ENCODE results near the gene ZSCAN16. TPM values are rescaled to one million over a fixed set of nuclear protein-coding genes. Genes with fewer than 3 reads are reported as not detected.

Gene ZSCAN16
- total and polyA plus RNA-seq, 9 of the 15 experiments (the other 6 are each of a cell fraction or from before 2014, with no cell fraction given): 0.08 TPM; not detected in 8

GRCh38 chr6:28080631-28081485 is 43.6 kb upstream of the ZSCAN16 start (continued):
- TF ChIP-seq, protein P1, sequence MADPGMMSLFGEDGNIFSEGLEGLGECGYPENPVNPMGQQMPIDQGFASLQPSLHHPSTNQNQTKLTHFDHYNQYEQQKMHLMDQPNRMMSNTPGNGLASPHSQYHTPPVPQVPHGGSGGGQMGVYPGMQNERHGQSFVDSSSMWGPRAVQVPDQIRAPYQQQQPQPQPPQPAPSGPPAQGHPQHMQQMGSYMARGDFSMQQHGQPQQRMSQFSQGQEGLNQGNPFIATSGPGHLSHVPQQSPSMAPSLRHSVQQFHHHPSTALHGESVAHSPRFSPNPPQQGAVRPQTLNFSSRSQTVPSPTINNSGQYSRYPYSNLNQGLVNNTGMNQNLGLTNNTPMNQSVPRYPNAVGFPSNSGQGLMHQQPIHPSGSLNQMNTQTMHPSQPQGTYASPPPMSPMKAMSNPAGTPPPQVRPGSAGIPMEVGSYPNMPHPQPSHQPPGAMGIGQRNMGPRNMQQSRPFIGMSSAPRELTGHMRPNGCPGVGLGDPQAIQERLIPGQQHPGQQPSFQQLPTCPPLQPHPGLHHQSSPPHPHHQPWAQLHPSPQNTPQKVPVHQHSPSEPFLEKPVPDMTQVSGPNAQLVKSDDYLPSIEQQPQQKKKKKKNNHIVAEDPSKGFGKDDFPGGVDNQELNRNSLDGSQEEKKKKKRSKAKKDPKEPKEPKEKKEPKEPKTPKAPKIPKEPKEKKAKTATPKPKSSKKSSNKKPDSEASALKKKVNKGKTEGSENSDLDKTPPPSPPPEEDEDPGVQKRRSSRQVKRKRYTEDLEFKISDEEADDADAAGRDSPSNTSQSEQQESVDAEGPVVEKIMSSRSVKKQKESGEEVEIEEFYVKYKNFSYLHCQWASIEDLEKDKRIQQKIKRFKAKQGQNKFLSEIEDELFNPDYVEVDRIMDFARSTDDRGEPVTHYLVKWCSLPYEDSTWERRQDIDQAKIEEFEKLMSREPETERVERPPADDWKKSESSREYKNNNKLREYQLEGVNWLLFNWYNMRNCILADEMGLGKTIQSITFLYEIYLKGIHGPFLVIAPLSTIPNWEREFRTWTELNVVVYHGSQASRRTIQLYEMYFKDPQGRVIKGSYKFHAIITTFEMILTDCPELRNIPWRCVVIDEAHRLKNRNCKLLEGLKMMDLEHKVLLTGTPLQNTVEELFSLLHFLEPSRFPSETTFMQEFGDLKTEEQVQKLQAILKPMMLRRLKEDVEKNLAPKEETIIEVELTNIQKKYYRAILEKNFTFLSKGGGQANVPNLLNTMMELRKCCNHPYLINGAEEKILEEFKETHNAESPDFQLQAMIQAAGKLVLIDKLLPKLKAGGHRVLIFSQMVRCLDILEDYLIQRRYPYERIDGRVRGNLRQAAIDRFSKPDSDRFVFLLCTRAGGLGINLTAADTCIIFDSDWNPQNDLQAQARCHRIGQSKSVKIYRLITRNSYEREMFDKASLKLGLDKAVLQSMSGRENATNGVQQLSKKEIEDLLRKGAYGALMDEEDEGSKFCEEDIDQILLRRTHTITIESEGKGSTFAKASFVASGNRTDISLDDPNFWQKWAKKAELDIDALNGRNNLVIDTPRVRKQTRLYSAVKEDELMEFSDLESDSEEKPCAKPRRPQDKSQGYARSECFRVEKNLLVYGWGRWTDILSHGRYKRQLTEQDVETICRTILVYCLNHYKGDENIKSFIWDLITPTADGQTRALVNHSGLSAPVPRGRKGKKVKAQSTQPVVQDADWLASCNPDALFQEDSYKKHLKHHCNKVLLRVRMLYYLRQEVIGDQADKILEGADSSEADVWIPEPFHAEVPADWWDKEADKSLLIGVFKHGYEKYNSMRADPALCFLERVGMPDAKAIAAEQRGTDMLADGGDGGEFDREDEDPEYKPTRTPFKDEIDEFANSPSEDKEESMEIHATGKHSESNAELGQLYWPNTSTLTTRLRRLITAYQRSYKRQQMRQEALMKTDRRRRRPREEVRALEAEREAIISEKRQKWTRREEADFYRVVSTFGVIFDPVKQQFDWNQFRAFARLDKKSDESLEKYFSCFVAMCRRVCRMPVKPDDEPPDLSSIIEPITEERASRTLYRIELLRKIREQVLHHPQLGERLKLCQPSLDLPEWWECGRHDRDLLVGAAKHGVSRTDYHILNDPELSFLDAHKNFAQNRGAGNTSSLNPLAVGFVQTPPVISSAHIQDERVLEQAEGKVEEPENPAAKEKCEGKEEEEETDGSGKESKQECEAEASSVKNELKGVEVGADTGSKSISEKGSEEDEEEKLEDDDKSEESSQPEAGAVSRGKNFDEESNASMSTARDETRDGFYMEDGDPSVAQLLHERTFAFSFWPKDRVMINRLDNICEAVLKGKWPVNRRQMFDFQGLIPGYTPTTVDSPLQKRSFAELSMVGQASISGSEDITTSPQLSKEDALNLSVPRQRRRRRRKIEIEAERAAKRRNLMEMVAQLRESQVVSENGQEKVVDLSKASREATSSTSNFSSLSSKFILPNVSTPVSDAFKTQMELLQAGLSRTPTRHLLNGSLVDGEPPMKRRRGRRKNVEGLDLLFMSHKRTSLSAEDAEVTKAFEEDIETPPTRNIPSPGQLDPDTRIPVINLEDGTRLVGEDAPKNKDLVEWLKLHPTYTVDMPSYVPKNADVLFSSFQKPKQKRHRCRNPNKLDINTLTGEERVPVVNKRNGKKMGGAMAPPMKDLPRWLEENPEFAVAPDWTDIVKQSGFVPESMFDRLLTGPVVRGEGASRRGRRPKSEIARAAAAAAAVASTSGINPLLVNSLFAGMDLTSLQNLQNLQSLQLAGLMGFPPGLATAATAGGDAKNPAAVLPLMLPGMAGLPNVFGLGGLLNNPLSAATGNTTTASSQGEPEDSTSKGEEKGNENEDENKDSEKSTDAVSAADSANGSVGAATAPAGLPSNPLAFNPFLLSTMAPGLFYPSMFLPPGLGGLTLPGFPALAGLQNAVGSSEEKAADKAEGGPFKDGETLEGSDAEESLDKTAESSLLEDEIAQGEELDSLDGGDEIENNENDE (IDR thresholded peaks at IDR 0.05; ENCODE audit: low read depth, low read length): no peak
- TF ChIP-seq POLR3A (IDR thresholded peaks at IDR 0.05; ENCODE audit: borderline replicate concordance, extremely low read depth, insufficient read depth, insufficient read length): no peak
- peak in 1 of 2 experiments; percentile 74; a peak in 2 of 3 replicates for TF ChIP-seq CBX3 (IDR thresholded peaks at IDR 0.05; ENCODE audit: borderline replicate concordance in 1 of 2, low read length in 2 of 2)
- TF ChIP-seq ZNF449 (CRISPR knock-in tag; IDR thresholded peaks at IDR 0.05): peak; percentile 6; the same call in 1 of the 2 replicates
- TF ChIP-seq XRCC4 (IDR thresholded peaks at IDR 0.05; ENCODE audit: extremely low read depth, insufficient read depth, insufficient read length): no peak
- TF ChIP-seq ZNF551 (CRISPR knock-in tag; IDR thresholded peaks at IDR 0.05): no peak
- peak; percentile 93 to 96 for TF ChIP-seq SIX5 (IDR thresholded peaks at IDR 0.05; ENCODE audit: borderline replicate concordance in 1 of 2, insufficient read depth in 1 of 2, low read depth in 1 of 2, low read length in 2 of 2)
